22Rv1 (cell line): ENCODE results near the gene DDB1.

Experiments
- H3K27ac ChIP-seq: fragments of 450-650 bp; 2 replicates; pipeline ENCODE4 v1.5.1; 2017
- CTCF ChIP-seq: fragments of 450-650 bp; IDR thresholded peaks from 2 replicates; pipeline ENCODE4 v1.5.1; 2017; ENCODE audit warnings: mild to moderate bottlenecking
- ZFX ChIP-seq: fragments of 450-650 bp; IDR thresholded peaks from 2 replicates; pipeline ENCODE4 v1.6.1; 2017; ENCODE audit warnings: antibody characterized with exemption, borderline replicate concordance

Gene DDB1

GRCh38 chr11:61266602-61267001, 66.3 kb downstream of the DDB1 start:
- TF ChIP-seq ZFX (no peak), CTCF (no peak)
- no peak overlapping the region for H3K27ac ChIP-seq

GRCh38 chr11:61265357-61265756, 67.5 kb downstream of the DDB1 start:
- no peak for TF ChIP-seq CTCF
- no peak for TF ChIP-seq ZFX
- H3K27ac ChIP-seq = no peak overlapping the region

GRCh38 chr11:61264795-61265194, 68.1 kb downstream of the DDB1 start:
- H3K27ac ChIP-seq = no peak overlapping the region
- TF ChIP-seq CTCF = no peak

GRCh38 chr11:61264371-61264770, 68.5 kb downstream of the DDB1 start:
- H3K27ac ChIP-seq = no peak overlapping the region
- TF ChIP-seq ZFX (no peak), CTCF (no peak)

- TF ChIP-seq ZFX (no peak), CTCF (no peak)
- no peak overlapping the region for H3K27ac ChIP-seq
Measured at GRCh38 chr11:61259363-61259762, 73.5 kb downstream of the DDB1 start.

- TF ChIP-seq CTCF (no peak), ZFX (no peak)
- H3K27ac ChIP-seq = no peak overlapping the region
Measured at GRCh38 chr11:61258546-61258945, 74.4 kb downstream of the DDB1 start.

- TF ChIP-seq ZFX = no peak
- TF ChIP-seq CTCF = no peak
- no peak overlapping the region for H3K27ac ChIP-seq
Measured at GRCh38 chr11:61256710-61257482, 76.0 kb downstream of the DDB1 start.
